Adipocyte (in vitro differentiated cells): ENCODE data around the gene SAT2.

Experiments
- DNase-seq: peaks from one replicate; pipeline ENCODE4 v3.0.0-alpha.2; 2015; ENCODE audit warnings: low read depth
- H3K27me3 ChIP-seq: replicated peaks from 2 replicates; pipeline ENCODE4 v1.7.0; 2013; ENCODE audit warnings: mild to moderate bottlenecking, low read length, moderate library complexity; ENCODE audit not compliant: control insufficient read depth, insufficient read depth
- H3K36me3 ChIP-seq: 2 replicates; pipeline ENCODE4 v1.7.0; 2013; ENCODE audit warnings: low read length, mild to moderate bottlenecking, moderate library complexity; ENCODE audit not compliant: control insufficient read depth, insufficient read depth, severe bottlenecking
- H3K4me1 ChIP-seq: 2 replicates; pipeline ENCODE4 v1.7.0; 2013; ENCODE audit warnings: mild to moderate bottlenecking, low read length, moderate library complexity; ENCODE audit not compliant: control insufficient read depth, insufficient read depth
- H3K4me3 ChIP-seq: 2 replicates; pipeline ENCODE4 v1.7.0; 2013; ENCODE audit warnings: mild to moderate bottlenecking, low read length, moderate library complexity
- H3K9ac ChIP-seq: 2 replicates; pipeline ENCODE4 v1.7.0; 2013; ENCODE audit warnings: mild to moderate bottlenecking, low read length, moderate library complexity
- H3K9me3 ChIP-seq: 2 replicates; pipeline ENCODE4 v1.7.0; 2013; ENCODE audit warnings: mild to moderate bottlenecking, low read length, moderate library complexity; ENCODE audit not compliant: control insufficient read depth

Gene SAT2

GRCh38 chr17:7589204-7589868 lies 38.3 kb downstream of the SAT2 start:
- no peaks in the 10 kb centered on the region for H3K27me3 ChIP-seq
- DNase-seq: peak; percentile 93
- H3K4me3 ChIP-seq: no peak overlapping the region
- peaks cover 48% of the 10 kb centered on the region for H3K4me1 ChIP-seq
- H3K9me3 ChIP-seq: no peaks in the 10 kb centered on the region
- H3K9ac ChIP-seq: peak overlapping the region; percentile 73
- peaks cover 33% of the 10 kb centered on the region for H3K36me3 ChIP-seq

GRCh38 chr17:7588553-7589203 lies 38.9 kb downstream of the SAT2 start:
- H3K9me3 ChIP-seq: no peaks in the 10 kb centered on the region
- H3K4me1 ChIP-seq: peaks cover 49% of the 10 kb centered on the region
- H3K4me3 ChIP-seq: peak overlapping the region; percentile 3
- no peak for DNase-seq
- no peaks in the 10 kb centered on the region for H3K27me3 ChIP-seq
- peaks cover 27% of the 10 kb centered on the region for H3K36me3 ChIP-seq
- peak overlapping the region; percentile 73 for H3K9ac ChIP-seq

GRCh38 chr17:7587420-7588151 lies 40.0 kb downstream of the SAT2 start:
- Histone ChIP-seq H3K4me1 (peaks cover 57% of the 10 kb centered on the region), H3K9me3 (no peaks in the 10 kb centered on the region), H3K36me3 (peaks cover 16% of the 10 kb centered on the region), H3K4me3 (peak overlapping the region; percentile 35), H3K9ac (peak overlapping the region; percentile 73), H3K27me3 (no peaks in the 10 kb centered on the region)
- DNase-seq: peak; percentile 82

GRCh38 chr17:7586673-7587419 lies 40.8 kb downstream of the SAT2 start:
- peaks cover 8% of the 10 kb centered on the region for H3K36me3 ChIP-seq
- no peaks in the 10 kb centered on the region for H3K9me3 ChIP-seq
- peak overlapping the region; percentile 11 for H3K9ac ChIP-seq
- no peak for DNase-seq
- H3K4me3 ChIP-seq: no peak overlapping the region
- H3K27me3 ChIP-seq: no peaks in the 10 kb centered on the region
- peaks cover 64% of the 10 kb centered on the region for H3K4me1 ChIP-seq

- peaks cover 67% of the 10 kb centered on the region for H3K4me1 ChIP-seq
- H3K4me3 ChIP-seq: peak within 1 kb of the TSS; percentile 98
- peak within 1 kb of the TSS; percentile 96 for H3K9ac ChIP-seq
- no peaks in the 10 kb centered on the region for H3K27me3 ChIP-seq
- H3K36me3 ChIP-seq: peaks cover 6% of the 10 kb centered on the region
- DNase-seq: peak; percentile 98
- no peaks in the 10 kb centered on the region for H3K9me3 ChIP-seq
Measured at GRCh38 chr17:7583253-7584109, 44.1 kb downstream of the SAT2 start, which contains the start of gene MPDU1. MPDU1 (plus strand) TSS chr17:7583852; CDS start chr17:7583863, 11 bp downstream.

- peaks cover 64% of the 10 kb centered on the region for H3K4me1 ChIP-seq
- peaks cover 15% of the 10 kb centered on the region for H3K36me3 ChIP-seq
- DNase-seq: no peak
- peak overlapping the region; percentile 96 for H3K9ac ChIP-seq
- H3K4me3 ChIP-seq: peak overlapping the region; percentile 98
- H3K9me3 ChIP-seq: no peaks in the 10 kb centered on the region
- no peaks in the 10 kb centered on the region for H3K27me3 ChIP-seq
Measured at GRCh38 chr17:7582396-7583252, 45.0 kb downstream of the SAT2 start.

GRCh38 chr17:7580604-7581575 lies 46.7 kb downstream of the SAT2 start:
- Histone ChIP-seq H3K9ac (peak overlapping the region; percentile 86), H3K9me3 (no peaks in the 10 kb centered on the region), H3K4me3 (peak overlapping the region; percentile 70), H3K36me3 (peaks cover 32% of the 10 kb centered on the region), H3K4me1 (peaks cover 69% of the 10 kb centered on the region), H3K27me3 (no peaks in the 10 kb centered on the region)
- no peak for DNase-seq

GRCh38 chr17:7579834-7580603 lies 47.6 kb downstream of the SAT2 start:
- Histone ChIP-seq H3K36me3 (peaks cover 41% of the 10 kb centered on the region), H3K4me1 (peaks cover 75% of the 10 kb centered on the region), H3K9ac (peak overlapping the region; percentile 86), H3K4me3 (peak overlapping the region; percentile 70), H3K9me3 (no peaks in the 10 kb centered on the region), H3K27me3 (no peaks in the 10 kb centered on the region)
- no peak for DNase-seq
